HPDE6-E6E7 (cell line): ENCODE measurements around the gene COX14.
"Not testable (repeated sequence)": the region's sequence is repeated elsewhere in the genome, so short reads cannot be mapped to it uniquely, and the experiment has no call there.

ENCODE experiments used
- DNase-seq: peaks from one replicate; pipeline ENCODE4 v3.0.0; 2011; ENCODE audit warnings: missing footprints; ENCODE audit errors: extremely low spot score

The COX14 gene

DNA sequence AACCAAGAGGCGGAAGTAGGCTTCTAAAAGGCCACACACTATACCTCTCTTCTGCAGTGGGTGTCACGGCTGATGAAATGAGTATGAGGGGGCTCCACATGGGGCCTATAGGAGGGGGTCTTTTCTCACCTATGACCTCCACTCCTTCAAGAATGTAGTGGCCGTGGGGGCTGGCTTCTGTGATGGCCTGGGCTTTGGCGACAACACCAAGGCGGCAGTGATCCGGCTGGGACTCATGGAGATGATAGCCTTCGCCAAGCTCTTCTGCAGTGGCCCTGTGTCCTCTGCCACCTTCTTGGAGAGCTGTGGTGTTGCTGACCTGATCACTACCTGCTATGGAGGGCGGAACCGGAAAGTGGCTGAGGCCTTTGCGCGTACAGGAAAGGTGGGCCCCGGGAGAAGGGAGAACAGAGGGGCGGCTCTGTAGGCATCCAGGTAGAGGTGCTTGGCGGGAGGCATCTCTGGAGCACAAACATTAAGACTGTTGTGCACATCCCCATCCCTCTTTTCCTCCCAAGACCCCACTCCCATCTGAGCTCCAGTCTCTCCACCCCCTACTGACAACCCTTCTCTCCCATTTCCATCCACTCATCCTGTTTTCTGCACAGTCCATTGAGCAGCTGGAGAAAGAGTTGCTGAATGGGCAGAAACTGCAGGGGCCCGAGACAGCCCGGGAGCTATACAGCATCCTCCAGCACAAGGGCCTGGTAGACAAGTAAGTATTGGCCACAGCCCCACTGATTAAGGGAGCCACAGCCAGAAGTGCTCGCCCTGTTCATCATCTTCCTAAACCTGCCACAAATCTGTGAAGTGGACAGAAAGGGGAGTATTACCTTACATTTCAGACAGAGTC lies 4.4 kb upstream of the COX14 start:
- no peak for DNase-seq

DNA sequence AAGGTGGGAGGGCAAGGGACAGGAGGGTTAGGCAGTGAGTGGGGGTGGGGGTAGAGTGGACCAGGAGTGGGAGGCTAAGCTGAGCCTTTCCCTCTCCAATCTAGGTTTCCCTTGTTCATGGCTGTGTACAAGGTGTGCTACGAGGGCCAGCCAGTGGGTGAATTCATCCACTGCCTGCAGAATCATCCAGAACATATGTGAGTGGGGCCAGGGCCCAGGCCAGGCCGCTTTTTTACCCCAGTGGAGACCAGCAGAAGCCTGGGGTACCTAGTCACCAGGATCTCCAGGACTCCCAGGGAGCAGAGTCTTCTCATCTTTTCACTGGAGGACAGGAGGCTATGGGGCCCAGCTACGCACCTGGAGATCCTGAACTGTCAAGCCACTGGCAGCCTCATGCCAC lies 2.7 kb upstream of the COX14 start:
- DNase-seq = no peak

DNA sequence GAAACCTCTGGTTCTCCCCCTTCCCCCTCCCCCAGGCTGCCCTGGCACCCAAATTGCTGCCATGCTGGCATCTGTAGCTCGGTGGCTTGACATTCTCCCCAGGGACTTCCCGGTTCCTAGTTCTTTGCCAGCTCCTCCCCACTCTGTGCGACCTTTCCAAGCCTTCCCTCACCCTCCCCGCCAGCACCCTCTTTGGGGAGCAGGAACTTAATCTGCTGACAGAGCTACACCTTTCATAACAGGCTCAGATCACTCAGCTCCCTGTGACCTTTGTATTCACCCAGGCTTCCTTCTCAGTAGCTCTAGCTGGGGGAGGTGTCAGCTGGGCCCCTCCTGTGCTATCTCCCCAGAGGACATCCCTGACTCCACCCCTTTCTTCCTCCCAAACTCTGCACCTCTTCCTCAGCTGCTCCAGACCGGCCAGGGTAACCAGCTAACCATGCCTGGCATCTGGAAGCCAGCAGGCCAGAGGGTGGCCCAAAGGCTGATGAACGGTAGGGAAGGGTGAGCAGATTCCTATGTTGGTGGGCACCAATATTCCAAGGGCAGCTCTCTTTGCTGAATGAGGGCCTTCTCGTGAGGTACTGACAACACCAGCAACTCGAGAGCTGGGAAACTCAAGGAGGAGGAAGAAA lies 1.8 kb upstream of the COX14 start:
- DNase-seq = no peak

DNA sequence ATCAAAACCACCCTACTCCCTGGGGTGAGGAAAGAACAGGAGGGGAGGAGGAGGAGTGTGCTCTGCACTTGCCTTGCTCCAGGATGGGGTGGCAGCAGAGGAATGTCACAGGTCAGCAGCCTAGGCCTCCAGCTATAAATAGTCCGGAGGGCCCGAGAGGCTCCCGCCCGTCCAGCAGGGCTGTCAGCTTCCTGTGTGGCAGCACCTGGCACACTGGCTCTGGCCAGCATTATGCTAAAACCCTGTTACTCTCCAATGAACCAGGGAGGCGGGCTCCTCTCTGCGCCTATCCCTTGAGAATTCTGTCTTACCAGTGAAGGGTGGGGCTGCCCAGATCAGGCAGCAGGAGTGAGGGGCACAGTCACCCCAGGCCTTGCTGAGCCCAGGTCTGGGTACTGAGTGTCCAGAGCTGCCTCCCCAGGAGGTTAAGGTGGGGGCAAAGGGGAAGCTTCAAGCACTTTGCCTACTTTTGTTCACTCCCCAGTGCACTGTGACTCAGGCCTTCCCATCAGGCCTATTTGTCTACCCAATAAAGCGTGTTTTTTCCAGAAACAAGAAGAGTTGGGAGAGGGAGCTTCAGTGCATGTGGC lies 1.2 kb upstream of the COX14 start:
- no peak for DNase-seq

DNA sequence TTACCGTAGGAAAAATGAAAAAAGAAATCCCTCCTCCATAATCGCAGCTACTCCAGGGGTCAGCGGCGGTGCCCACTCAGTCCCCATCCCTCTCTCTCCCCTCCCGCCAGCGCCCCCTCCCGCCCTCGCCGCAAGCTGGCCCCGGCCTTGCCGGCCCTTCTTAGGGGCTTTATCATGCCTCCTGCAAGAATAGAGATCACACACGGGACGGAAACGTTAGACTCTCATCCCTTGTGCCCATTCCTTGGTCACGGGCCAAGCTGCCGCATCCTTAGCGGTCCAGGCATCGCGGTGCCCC lies 692 bp upstream of the COX14 start:
- DNase-seq = no peak

DNA sequence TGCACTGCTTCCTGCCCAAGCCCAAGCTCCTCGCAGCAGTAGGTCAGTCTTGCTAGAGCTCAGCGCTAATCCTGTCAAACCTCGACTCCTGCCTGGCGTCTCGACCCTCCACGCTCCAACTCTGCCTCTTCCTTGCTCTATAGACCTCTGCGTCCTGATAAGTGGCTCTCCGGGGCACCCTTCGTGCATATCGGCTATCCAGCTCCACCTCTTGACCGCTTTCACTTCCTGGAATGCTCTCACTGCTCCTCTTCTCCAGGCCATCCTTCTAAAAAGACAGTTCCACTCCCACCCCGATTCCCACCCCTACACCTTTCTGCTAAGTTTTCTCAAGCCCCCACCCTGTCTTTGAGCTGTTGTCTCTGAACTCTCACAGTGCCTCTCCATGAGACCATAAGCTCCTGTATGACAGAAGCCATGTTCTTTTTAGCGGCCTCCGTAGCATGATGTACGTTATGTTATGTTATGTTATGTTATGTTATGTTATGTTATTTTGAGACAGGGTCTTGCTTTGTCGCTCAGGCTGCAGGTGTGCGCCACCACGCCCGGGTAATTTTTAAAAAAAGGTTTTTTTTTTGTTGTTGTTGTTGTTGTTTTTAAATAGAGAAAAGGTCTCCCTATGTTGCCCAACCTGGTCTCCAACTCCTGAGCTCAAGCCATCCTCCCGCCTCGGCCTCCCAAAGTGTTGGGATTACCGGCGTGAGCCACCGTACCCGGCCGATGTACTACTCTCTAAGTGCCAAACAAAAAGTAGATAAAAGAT lies 601 bp downstream of the COX14 start:
- no peak for DNase-seq

DNA sequence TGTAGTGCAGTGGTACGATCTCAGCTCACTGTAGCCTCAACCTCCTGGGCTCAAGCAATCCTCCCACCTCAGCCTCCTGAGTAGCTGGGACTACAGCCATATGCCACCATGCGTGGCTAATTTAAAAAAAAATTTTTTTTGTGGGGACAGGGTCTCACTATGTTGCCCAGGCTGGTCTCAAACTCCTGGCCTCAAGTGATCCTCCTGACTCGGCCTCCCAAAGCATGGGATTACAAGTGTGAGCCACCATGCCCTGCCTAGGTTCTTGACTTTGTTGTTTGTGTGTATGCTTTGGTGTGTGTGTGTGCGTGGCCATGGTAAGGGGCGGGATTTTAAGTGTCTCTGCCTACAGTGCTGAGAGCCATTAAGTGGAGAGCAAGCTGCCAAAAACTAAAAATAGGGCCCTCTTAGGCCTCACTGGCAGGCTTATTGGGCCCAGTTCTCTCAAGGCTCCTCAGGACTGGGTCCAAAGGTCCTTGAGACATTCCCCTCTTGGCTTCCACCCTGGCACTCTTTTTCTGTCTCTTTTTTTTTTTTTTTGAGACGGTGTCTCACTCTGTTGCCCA lies 5.1 kb downstream of the COX14 start:
- no peak for DNase-seq

DNA sequence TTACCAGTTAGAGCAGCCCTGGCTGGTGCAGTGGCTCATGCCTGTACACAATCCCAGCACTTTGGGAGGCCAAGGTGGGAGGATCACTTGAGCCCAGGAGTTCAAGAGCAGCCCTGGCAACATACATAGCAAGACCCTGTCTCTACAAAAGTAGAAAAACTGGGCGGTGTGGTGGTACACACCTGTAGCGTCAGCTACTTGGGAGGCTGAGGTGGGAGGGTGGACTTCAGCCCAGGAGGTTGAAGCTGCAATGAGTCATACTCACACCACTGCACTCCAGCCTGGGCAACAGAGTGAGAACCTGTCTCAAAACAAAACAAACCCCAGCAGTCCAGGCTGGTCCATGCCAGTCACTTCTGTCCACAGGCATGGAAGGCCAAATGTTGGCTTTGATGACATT lies 7.4 kb downstream of the COX14 start:
- DNase-seq = no peak

DNA sequence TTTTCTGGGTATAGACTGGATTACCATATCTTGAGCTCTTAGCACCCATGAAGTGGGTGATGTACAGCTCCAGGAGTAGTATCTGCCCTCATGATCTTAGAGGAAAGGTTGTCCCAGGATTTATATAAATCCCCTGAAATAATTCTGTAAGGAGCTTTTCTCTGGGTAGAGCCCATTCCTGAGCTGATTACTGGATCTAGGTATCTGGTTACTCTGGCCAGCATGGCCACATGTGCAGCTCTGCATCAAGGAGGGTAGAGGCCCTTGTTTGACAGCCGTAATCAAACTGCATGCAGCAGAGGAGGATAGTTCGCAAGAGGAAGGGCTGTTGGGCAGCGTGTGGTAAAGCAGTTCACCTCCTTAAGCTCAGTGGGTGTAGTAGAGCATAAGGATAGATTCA lies 8.5 kb downstream of the COX14 start:
- DNase-seq = no peak

DNA sequence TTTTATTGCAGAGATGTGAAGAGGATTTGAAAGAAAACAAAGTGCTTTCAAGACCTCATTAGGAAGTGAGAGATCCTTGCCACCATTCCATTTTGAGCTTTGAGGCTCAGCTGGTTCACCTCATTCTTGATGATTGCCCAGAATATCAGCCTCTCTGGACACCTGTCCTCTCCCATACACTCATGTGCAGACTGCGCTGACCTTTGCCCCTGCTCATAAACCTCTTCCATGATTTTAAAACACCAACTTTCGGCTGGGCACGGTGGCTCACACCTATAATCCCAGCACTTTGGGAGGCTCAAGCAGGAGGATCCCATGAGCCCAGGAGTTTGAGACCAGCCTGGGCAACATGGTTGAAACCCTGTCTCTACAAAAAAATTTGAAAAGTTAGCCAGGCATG lies 8.9 kb downstream of the COX14 start:
- no peak for DNase-seq

DNA sequence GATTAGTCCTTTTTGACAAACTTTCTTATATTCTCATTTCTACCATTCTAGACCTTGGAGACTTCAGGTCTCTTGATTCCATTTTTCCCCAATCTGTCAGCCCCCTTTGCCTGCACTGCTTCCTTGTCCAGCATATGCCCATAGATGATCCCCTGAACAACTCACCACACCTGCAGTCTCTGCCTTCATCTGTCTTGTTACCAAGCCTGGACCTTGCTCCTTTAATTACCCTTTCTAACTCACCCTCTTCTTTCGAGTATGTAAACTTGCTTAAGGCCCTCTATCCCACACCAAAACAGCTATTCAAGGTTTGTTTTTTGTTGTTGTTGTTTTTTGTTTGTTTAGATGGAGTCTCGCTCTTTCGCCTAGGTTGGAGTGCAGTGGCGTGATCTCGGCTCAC lies 9.6 kb downstream of the COX14 start:
- no peak for DNase-seq

DNA sequence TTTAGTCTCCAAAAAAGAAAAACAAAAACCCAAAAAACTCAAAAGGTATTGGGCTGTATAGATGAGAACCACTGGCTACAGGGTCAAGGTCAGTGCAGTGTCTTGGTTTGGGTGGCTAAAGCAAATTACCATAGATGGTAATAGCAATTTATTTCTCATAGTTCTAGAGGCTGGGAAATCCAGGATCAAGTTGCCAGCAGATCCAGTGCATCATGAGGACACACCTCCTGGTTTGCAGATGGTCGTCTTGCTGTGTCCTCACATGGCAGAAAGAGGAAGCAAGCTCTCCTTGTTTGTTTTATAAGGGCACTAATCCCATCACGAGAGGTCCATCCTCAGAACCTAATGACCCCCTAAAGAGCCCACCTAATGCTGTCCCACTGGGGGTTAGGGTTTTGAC lies 11.2 kb downstream of the COX14 start:
- DNase-seq = no peak

DNA sequence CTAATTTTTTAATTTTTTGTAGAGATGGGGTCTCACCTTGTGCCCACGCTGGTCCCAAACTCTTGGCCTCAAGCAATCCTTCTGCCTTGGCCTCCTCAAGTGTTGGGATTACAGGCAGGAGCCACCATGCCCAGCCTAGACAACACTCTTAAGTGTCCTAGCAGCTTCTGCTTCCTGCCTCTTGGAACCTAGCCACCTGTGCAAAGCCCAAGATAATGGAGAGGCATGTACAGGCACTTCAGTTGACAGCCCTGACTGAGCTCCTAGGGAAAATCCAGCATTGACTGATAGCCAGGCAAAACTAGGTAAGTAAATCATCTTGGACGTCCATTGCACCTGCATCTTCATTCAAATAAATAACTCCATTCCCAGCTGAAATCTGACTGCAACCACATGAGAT lies 15.5 kb downstream of the COX14 start:
- DNase-seq = no peak

DNA sequence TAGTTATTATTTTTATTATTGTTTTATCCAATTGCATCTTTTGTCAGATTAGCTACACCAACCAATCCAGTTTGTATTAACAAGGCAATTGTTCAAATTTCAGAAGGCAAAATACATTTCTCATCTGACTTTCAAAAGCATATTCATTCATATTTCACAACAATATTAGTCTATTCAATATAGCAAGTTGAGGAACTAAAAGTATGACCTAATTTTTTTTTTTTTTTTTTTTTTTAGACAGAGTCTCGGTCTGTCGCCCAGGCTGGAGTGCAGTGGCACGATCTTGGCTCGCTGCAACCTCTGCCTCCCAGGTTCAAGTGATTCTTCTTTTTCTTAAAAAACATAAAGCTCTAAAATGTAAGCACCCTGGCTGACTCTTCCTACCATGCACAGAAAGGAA lies 17.3 kb downstream of the COX14 start:
- no peak for DNase-seq

DNA sequence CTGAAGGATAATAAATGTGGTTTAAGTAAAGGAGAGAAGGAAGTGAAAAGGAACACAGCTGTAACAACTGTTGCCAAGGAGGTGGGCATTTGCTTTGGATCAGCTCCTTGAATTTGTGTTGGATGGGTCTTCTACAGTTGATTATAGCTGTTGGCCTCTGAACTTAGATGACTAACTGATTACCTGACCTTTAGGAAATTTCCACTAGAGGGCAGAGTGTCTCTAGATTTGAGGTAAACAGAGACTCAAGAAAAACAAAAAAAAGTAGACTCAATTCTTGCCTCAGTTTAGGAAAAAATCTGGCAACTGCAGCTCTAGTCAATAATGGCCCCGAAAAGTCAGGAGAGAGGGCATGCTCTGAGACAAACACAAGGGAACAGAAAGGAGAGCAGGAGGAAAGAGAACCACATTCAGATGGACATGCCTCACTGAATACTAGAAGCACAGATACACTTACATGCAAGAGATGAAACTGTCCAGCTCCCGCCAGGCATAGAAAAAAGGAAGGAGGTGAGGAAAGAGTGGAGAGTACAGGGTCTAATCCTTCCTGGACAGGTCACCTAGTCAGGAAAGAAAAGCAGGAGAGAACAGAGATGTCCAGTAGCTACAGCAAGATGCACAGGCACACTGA lies 20.6 kb downstream of the COX14 start:
- no peak for DNase-seq

DNA sequence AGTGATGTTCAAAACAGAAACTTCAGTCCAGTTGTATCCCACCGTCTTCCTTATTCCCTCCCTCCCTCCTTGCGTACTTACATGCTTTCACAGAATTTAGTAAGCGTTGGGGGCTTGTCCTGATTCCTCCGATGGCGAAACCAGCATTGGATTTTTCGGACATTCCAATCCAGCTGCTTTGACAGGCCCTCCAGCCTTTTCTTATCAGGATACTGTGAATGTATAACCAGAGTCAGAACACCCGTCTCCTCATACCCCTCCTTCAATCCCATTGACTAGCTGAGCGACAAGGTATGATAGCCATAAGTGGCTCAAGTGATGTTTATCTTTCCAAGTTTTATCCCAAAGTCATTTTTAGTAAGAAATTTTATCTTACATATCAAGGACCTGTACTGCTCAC lies 31.0 kb downstream of the COX14 start:
- DNase-seq = no peak

DNA sequence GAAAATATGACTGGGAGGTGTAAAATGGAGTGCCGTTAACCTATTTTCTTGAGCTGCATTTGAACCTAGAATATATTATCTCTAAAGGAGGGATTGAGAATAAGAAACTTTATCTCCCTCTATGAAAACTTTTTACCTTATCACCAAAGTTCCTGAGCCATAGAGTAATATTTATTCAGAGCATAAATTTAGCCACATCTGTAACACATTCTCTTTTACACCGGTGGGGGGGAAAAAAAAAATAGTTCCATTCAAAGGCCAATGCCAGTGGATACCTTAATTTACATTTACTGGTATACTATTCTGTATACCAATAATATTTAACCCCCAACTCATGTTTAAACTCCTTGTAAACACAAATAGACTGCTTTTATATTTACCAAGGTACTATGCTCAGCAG lies 33.4 kb downstream of the COX14 start:
- no peak for DNase-seq

DNA sequence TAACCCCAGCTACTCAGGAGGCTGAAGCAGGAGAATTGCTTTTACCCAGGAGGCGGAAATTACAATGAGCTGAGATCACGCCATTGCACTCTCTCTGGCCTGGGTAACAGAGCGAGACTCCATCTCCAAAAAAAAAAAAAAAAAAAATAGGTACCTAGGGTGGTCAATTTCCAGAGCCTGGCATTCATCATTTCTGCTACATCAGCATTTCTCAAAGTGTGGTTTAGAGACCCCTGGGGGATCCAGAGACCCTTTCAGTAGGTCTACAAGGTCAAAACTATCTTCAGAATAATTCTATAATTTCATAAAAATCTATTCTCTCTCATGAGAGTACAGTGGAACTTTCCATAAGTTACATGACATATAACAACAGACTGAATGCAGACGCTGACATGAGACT lies 35.2 kb downstream of the COX14 start:
- no peak for DNase-seq

DNA sequence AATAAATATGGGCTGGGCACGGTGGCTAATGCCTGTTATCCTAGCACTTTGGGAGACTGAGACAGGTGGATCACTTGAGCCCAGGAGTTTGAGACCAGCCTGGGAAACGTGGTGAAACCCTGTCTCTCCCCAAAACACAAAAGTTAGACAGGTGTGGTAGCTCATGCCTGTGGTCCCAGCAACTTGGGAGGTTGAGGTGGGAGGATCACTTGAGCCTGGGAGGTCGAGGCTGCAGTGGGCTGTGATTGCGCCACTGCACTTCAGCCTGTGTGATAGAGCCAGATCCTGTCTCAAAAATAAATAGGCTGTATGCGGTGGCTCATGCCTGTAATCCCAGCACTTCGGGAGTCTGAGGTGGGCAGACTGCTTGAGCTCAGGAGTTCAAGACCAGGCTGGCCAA lies 36.0 kb downstream of the COX14 start:
- DNase-seq = not testable (repeated sequence)

DNA sequence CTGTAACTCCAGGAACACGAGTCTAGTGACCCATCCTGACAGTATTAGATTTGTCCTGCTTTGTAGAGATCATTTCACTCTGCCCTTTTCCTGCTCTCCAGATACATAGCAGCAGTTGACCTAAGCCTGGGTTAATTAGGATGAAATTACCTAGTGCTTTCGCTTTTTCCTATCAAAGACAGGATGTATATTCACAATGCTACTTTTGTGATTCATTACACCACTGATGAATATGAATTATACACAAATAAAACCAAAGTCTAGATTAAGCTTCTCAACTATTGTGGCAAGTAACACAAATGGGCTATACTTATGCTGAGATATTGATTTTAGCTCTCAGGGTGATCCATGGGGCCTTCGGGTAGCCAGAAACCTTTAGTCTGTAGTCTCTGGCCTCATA lies 37.3 kb downstream of the COX14 start:
- DNase-seq = no peak

DNA sequence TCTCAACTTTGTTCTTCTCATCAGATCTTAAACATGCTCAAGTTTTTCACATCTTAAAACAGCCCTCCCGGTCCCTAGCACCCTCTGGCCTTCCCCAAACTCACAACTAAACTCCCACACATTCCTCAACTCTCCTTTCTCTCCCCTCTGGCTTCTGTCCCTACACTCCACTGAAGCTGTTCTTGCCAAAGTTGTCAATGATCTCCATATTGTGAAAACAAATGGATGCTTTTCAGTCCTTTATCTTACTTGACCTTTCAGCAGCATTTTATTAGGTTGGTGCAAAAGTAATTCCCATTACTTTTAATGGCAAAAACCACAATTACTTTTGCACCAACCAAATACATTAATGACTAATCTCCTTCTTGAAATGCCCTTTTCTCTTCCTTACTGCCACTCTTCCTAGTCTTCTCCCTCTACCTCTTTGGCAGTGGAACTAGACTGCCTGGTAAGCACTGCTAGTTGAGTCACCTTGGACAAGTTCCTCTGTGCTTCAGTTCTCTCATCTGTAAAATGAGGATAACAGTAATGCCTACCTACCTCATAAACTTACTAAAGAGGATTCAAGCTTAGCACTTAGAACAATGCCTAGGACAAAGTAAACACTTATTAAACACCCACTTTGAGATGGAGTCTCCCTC lies 39.1 kb downstream of the COX14 start:
- DNase-seq = no peak
